Activated T-helper 2 cell treated with anti-CD3 and anti-CD28 coated beads, Interferon-gamma antibody, Interleukin-2, Interleukin-4, amounts not matched to agents 10 μg/mL and 5 μg/mL and 100 μg/mL, durations not matched to agents 14 hours and 24 hours and 36 hours (primary cell): ENCODE data around the gene ATG2A. TPM values are rescaled to one million over a fixed set of nuclear protein-coding genes. Genes with fewer than 3 reads are reported as not detected.

ENCODE experiments used
- DNase-seq: peaks from one replicate; pipeline ENCODE4 v3.0.0; 2021; ENCODE audit warnings: low spot score
- H3K27ac Mint-ChIP-seq: one replicate; pipeline ENCODE4 v1.8.0; 2021; ENCODE audit warnings: mixed read lengths
- H3K27me3 Mint-ChIP-seq: one replicate; pipeline ENCODE4 v1.8.0; 2021; ENCODE audit warnings: low read depth, mixed read lengths
- H3K36me3 Mint-ChIP-seq: one replicate; pipeline ENCODE4 v1.8.0; 2021; ENCODE audit warnings: low read depth, mixed read lengths
- H3K4me1 Mint-ChIP-seq: one replicate; pipeline ENCODE4 v1.8.0; 2021; ENCODE audit warnings: low read depth, mixed read lengths
- H3K4me3 Mint-ChIP-seq: one replicate; pipeline ENCODE4 v1.8.0; 2021; ENCODE audit warnings: low read depth, mild to moderate bottlenecking, moderate library complexity, mixed read lengths
- H3K9me3 Mint-ChIP-seq: one replicate; pipeline ENCODE4 v1.8.0; 2021; ENCODE audit warnings: mixed read lengths
- intact Hi-C: fragments of 100-400 bp; cut with micrococcal nuclease; formaldehyde crosslinking; loops from one replicate; pipeline ENCODE4 v1.15.1; 2023
- total RNA-seq: library from RNA; stranded (reverse); gene quantifications from 2 replicates; pipeline ENCODE4 v1.2.3, GENCODE V29; 2022

Gene ATG2A
- total RNA-seq, 1 donor from 2014 or later: 20.7 TPM

DNA sequence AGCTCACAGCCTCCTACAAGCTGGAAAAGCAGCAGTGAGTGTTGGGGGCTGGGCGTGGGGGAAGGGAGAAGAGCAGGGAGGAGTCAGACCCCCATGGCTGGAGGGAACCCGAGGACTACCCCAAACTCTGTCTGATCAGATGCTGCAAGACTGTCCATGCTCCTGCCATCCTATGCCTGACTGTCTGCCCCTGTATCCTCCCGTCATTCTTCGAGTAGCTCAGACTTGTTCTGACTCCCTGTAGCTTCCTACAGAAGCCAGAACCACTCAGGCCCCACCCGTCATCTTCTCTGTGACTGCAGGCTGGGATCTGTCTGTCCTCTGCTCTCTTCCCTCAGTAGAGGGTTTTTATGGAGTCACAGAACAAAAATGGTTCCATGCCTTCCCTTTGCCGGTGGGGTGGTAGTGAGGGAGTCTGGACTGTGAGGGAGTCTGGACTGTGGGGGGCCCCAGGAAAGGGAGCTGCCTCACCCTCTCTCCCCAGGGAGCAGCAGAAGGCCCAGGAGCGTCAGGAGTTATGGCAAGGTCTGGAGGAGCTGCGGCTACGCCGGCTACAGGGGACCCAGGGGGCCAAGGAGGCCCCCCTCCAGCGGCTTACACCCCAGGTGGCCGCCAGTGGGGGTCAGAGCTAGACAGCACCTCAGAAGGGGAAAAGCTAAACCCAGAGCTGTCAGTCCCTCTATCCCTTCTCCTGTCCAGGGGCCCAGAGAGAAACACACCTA is 16.4 kb upstream of the ATG2A start:
- Mint-ChIP-seq H3K4me3 (no peak overlapping the region), H3K27me3 (peaks cover 1% of the 10 kb centered on the region), H3K9me3 (no peaks in the 10 kb centered on the region), H3K27ac (no peak overlapping the region), H3K36me3 (peaks cover 13% of the 10 kb centered on the region), H3K4me1 (no peaks in the 10 kb centered on the region)
- DNase-seq: no peak
- intact Hi-C loops: no loop called here

DNA sequence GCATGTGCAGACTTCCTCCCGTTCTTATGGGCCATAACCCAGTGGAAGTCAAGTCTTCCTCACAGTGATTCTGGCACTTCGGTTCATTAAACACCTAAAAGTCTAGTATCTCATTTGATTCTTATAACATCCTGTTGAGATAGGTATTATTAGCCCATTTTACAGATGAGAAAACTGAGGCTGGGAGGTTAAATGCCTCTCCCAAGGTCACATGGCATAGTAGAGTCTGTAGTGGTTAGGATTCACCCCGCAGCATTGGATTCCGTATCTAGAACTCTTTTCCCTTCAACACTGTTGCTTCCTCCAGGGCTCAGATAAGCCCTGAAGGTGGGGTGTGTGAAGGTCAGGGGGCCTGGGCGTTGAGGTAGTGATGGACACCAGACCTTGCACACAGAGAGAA is 15.3 kb upstream of the ATG2A start:
- peaks cover 18% of the 10 kb centered on the region for H3K36me3 Mint-ChIP-seq
- no peak for DNase-seq
- intact Hi-C loops: no loop called here
- H3K27me3 Mint-ChIP-seq: no peaks in the 10 kb centered on the region
- no peak overlapping the region for H3K27ac Mint-ChIP-seq
- no peaks in the 10 kb centered on the region for H3K9me3 Mint-ChIP-seq
- H3K4me1 Mint-ChIP-seq: no peaks in the 10 kb centered on the region
- no peak overlapping the region for H3K4me3 Mint-ChIP-seq

DNA sequence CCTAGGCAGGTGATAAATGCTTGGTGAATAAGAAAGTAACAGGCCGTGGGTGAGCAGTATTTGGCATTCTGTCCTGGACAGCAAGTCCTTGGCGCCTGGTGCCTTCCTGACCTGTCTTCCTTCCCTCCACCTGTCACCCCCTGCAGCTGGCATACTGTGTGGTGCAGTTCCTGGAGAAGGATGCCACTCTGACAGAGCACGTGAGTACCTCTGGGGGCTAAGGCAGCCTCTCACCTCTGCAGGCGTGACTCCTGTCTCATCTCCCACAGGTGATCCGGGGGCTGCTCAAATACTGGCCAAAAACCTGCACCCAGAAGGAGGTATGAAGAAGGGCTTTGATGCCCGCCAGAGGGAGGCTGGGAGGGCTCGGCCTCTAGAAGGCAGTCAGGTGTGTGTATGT is 14.3 kb upstream of the ATG2A start:
- intact Hi-C loops: no loop called here
- H3K4me1 Mint-ChIP-seq: no peaks in the 10 kb centered on the region
- H3K27me3 Mint-ChIP-seq: no peaks in the 10 kb centered on the region
- H3K9me3 Mint-ChIP-seq: no peaks in the 10 kb centered on the region
- no peak for DNase-seq
- no peak overlapping the region for H3K4me3 Mint-ChIP-seq
- no peak overlapping the region for H3K27ac Mint-ChIP-seq
- peaks cover 18% of the 10 kb centered on the region for H3K36me3 Mint-ChIP-seq

DNA sequence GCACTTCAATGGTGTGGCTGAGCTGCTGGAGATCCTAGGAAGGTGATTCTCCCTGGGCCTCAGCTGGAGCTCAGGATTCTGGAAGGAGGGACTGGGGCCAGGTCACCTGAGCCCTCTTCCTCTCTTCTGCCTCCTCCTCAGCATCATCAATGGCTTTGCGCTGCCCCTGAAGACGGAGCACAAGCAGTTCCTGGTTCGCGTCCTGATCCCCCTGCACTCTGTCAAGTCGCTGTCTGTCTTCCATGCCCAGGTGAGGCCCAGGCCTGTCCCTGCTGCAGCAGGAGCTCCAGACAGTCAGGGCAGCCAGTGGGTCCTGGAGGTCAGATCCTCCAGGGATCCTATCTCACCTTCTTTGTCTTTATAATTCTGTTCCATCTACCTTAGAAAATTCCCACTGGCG is 13.3 kb upstream of the ATG2A start:
- no peaks in the 10 kb centered on the region for H3K27me3 Mint-ChIP-seq
- no peak overlapping the region for H3K27ac Mint-ChIP-seq
- DNase-seq: no peak
- peaks cover 18% of the 10 kb centered on the region for H3K36me3 Mint-ChIP-seq
- no peaks in the 10 kb centered on the region for H3K9me3 Mint-ChIP-seq
- H3K4me3 Mint-ChIP-seq: no peak overlapping the region
- intact Hi-C loops: no loop called here
- H3K4me1 Mint-ChIP-seq: peaks cover under 1% of the 10 kb centered on the region

DNA sequence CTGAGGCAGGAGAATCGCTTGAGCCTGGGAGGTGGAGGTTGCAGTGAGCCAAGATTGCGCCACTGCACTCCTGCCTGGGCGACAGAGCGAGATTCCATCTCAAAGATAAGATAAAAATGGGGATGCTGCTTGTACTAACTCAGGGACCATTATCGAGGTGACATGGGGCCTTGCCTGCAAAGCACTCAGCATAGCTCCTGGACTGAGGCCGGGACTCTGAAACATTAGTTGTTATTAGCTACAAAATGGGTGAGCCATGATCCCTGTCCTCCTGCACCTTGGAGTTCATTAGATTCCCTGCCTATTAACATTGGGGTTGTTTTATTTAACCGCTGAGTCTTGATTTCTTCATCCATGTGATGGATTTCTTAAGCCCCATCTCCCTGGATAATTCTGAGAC is 12.6 kb upstream of the ATG2A start:
- H3K27me3 Mint-ChIP-seq: no peaks in the 10 kb centered on the region
- H3K9me3 Mint-ChIP-seq: no peaks in the 10 kb centered on the region
- H3K36me3 Mint-ChIP-seq: peaks cover 18% of the 10 kb centered on the region
- intact Hi-C loops: no loop called here
- H3K4me3 Mint-ChIP-seq: no peak overlapping the region
- no peak for DNase-seq
- no peak overlapping the region for H3K27ac Mint-ChIP-seq
- H3K4me1 Mint-ChIP-seq: peaks cover 5% of the 10 kb centered on the region

DNA sequence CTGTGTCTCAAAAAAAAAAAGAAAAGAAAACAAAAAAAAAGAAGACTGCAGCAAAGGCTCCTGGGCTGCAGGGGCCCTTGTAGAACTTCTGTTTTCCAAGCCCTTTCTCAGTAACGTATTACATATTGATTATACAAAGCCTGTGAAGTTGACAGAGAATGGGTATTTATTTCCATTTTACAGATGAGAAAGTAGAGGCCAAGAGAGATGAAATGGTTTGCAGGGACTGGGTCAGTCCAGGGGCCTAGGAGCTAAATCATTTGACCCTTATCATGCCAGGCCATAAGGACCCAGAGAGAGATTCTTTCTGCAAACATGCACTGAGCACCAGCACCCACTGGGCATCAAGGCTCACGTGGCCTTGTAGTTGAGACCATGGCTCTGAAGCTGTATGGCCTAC is 11.9 kb upstream of the ATG2A start:
- no peak overlapping the region for H3K4me3 Mint-ChIP-seq
- H3K9me3 Mint-ChIP-seq: no peaks in the 10 kb centered on the region
- intact Hi-C loops: no loop called here
- no peaks in the 10 kb centered on the region for H3K27me3 Mint-ChIP-seq
- peaks cover 18% of the 10 kb centered on the region for H3K36me3 Mint-ChIP-seq
- H3K4me1 Mint-ChIP-seq: peaks cover 10% of the 10 kb centered on the region
- no peak for DNase-seq
- no peak overlapping the region for H3K27ac Mint-ChIP-seq

DNA sequence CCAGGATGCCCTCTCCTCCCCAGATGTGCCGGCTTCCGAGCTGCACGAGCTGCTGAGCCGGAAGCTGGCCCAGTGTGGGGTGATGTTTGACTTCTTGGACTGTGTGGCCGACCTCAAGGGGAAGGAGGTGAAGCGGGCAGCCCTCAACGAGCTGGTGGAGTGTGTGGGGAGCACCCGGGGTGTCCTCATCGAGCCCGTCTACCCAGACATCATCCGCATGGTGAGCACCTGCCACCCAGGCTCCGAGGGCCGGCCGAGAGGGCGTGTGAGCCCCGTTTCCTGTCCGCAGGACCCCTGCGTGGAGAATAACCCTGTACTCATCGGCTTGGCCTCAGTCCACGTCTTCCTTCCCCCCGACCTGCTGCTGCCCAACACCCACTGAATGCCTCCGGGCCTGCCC is 9.7 kb upstream of the ATG2A start:
- no peaks in the 10 kb centered on the region for H3K9me3 Mint-ChIP-seq
- peak overlapping the region; percentile 38 for H3K4me3 Mint-ChIP-seq
- DNase-seq: no peak
- intact Hi-C loops: no loop called here
- H3K27ac Mint-ChIP-seq: no peak overlapping the region
- peaks cover 18% of the 10 kb centered on the region for H3K36me3 Mint-ChIP-seq
- peaks cover 12% of the 10 kb centered on the region for H3K4me1 Mint-ChIP-seq
- H3K27me3 Mint-ChIP-seq: no peaks in the 10 kb centered on the region

DNA sequence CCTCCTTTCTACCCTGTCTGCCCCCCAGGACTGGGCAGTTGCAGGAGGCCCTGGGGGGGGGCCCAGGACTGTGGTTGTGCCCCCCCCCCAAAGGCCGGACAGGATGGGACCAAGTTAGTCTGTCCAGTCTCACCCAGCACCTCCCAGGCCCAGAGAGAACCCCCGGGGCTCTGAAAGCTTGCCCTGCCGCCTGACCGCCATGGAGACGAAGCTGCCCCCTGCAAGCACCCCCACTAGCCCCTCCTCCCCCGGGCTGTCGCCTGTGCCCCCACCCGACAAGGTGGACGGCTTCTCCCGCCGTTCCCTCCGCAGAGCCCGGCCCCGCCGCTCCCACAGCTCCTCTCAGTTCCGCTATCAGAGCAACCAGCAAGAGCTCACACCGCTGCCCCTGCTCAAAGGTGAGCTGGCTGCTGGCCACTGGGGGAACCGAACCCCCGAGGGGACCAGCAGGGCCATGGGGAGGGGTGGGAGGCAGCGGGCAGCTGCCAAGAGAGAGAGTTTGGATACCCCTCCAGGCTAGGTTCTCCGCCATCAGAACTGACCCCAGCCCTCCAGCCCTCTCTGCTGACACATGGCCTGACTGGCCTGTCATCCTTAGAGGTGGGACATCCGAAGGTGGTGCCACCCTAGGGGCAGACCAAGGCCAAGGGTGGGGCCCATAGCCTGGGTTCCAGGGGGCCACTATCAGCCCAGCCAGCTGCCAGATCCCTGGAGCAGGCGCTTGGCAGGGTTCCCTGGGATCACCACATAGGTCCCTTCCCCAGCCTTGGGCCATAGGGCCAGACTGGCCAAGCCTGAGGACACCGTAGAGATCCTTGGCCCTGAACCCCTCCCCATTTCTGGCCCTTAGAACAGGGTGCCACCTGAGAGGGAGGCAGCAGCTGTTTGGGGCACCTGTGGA is 8.8 kb upstream of the ATG2A start:
- Mint-ChIP-seq H3K4me1 (peaks cover 12% of the 10 kb centered on the region), H3K36me3 (peaks cover 12% of the 10 kb centered on the region), H3K9me3 (no peaks in the 10 kb centered on the region), H3K4me3 (peak overlapping the region; percentile 96), H3K27me3 (no peaks in the 10 kb centered on the region), H3K27ac (peak overlapping the region; percentile 42)
- DNase-seq: no peak
- intact Hi-C loops: loop anchor here (2.0 kb wide), 1 partner anchor 89 kb away; the partner anchor contains the start of gene ARL2

DNA sequence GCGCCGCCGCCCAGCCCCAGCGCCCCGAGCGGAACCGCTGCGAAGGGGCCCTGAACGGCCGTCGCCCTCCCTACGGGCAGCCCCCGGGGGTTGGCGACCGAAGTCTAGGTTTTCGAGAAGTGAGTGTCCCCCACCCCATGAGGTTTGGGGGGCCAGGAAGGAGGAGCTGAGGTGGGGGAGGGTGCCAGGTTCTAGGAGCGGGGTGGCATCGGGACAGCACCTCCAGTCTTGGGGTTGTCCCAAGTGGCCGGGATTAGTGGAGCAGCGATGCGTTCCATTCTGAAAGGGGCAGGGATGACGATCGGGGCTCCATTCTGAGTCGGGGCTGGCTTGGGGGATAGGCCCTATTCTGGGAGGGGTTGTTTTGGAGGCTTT is 7.9 kb upstream of the ATG2A start:
- H3K27ac Mint-ChIP-seq: peak overlapping the region; percentile 42

DNA sequence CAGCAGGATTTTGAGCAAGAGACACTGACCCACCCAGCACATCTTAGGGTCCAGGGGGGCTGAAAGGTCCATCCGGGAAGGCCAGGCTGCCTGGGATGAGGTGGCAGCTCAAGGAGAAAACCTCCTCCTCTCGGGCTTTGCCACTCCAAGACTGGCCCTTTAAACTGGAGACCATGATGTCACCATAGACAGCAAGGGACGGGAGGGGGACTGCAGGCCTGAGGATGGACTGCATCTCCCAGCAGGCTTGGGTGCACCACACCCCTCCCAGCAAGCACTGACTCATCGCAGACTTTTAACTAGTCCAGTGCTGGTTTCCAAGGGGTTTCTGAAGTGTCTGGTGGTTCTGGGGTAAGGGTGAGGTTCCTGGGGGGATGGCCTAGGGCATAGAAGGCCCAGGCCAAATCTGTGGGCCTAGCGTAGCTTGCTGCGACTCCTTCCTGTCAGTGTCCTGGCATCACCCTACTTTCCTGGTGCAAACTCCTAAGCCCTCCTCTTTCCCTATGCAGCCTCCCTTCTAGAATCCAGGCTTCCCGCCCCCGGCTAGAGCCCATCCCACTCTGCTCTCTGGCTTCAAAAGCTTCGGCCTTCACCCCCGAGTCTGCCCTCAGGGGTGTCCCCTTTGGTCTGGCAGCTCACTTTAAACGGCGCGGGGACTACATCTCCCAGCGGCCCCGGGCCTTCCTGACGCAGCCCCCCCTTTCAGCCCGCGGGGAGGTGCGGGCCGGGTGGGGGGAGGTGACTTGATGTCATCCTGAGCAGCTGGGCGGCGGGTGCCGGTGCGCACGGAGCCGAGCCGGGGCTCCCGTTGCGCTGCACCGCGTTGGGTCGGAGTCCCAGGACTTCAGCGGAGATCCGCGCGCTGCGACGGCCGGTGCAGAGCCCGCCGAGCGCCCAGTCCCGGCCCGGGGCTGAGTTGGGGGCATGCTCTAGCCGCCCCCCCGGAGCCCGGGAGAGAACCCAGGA is 7.2 kb upstream of the ATG2A start, which contains the start of gene PPP2R5B:
PPP2R5B (plus strand) TSS at position 746 of the 966 bp plus-strand sequence. CDS start 1,046 bp downstream, outside the sequence.
- intact Hi-C loops: loop anchor here (1.0 to 2.0 kb wide), 2 partner anchors 91 to 103 kb away; partner anchors contain the start of genes ARL2 and SNX15
- H3K9me3 Mint-ChIP-seq: no peaks in the 10 kb centered on the region
- DNase-seq: peak; percentile 89
- H3K27ac Mint-ChIP-seq: peak within 1 kb of the TSS; percentile 100
- no peaks in the 10 kb centered on the region for H3K27me3 Mint-ChIP-seq
- H3K4me1 Mint-ChIP-seq: peaks cover 12% of the 10 kb centered on the region
- H3K36me3 Mint-ChIP-seq: peaks cover 5% of the 10 kb centered on the region
- peak within 1 kb of the TSS; percentile 96 for H3K4me3 Mint-ChIP-seq

More for the DNA sequence above, 7.9 kb upstream of the ATG2A start:
- Mint-ChIP-seq H3K4me3 (peak overlapping the region; percentile 96), H3K9me3 (no peaks in the 10 kb centered on the region), H3K36me3 (peaks cover 8% of the 10 kb centered on the region), H3K4me1 (peaks cover 12% of the 10 kb centered on the region), H3K27me3 (no peaks in the 10 kb centered on the region)
- intact Hi-C loops: loop anchor here (1.0 to 2.0 kb wide), 2 partner anchors 90 to 102 kb away; partner anchors contain the start of genes ARL2 and SNX15
- no peak for DNase-seq

DNA sequence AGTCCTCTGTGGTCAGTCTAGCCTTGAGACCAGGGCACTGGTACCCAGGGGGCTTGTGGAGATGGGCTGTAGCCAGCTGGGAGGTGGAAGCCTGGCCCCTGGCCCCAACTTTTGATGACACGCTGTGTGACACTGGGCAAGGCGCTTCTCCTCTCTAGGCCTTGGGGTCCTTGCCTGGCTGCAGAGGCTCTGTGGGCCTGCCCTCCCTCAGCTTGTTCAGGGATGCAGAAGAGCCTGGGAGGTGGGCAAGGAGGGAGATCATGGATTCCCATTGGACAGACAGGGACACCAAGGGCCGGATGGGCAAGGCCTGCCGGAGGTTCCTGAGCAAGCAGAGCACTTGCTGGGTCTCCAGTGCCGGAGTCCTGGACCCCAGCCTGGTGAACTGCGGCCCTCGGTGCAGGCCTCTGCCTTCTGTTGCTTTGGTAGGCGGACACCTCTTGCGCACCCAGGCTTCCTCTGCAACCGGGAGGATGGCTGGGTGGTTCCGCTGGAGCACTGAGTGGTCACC is 6.2 kb upstream of the ATG2A start:
- intact Hi-C loops: no loop called here
- DNase-seq: no peak
- no peak overlapping the region for H3K27ac Mint-ChIP-seq
- H3K9me3 Mint-ChIP-seq: no peaks in the 10 kb centered on the region
- H3K36me3 Mint-ChIP-seq: peaks cover 5% of the 10 kb centered on the region
- H3K4me1 Mint-ChIP-seq: peaks cover 13% of the 10 kb centered on the region
- no peak overlapping the region for H3K4me3 Mint-ChIP-seq
- H3K27me3 Mint-ChIP-seq: no peaks in the 10 kb centered on the region

DNA sequence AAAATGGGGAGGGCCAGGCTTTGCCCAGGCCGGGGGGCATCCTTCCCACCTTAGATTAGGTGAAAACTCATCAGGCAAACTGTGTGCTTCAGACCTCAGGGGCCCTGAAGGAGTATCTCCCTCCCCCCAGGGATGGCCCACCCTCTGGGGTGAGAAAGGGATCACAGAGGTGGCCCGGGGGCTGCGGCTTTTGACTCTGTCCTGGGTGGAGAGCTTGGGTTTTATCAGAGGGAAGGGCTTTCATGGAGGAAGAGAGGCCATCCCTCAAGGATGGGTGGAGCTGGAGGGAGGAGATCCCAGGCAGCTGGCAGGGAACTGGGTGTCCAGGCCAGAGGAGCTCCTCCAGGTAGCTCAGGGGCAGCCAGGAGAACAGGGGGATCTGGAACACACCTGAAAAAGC is 4.4 kb upstream of the ATG2A start:
- intact Hi-C loops: no loop called here
- no peaks in the 10 kb centered on the region for H3K27me3 Mint-ChIP-seq

More for the DNA sequence above, 4.4 kb upstream of the ATG2A start:
- Mint-ChIP-seq H3K4me1 (peaks cover 24% of the 10 kb centered on the region), H3K27ac (no peak overlapping the region), H3K9me3 (no peaks in the 10 kb centered on the region), H3K4me3 (no peak overlapping the region), H3K36me3 (no peaks in the 10 kb centered on the region)
- DNase-seq: no peak
